PC-9 (cell line): Measurements from ENCODE around the gene DAB2. TPM values are rescaled to one million over a fixed set of nuclear protein-coding genes. Genes with fewer than 3 reads are reported as not detected.

ENCODE experiments used
- BruUV-seq: library from RNA; stranded (reverse); fragments of 400-500 nt; replicated peaks from 2 replicates; lab custom pipeline; 2021; lab: Mats Ljungman, UMichigan
- CTCF ChIA-PET: fragments of 300-600 bp; sonication (Branson Sonifier 250); formaldehyde crosslinking; loops from one replicate; lab custom pipeline; 2022; ENCODE audit warnings: antibody characterized with exemption; lab: Charles Lee
- POLR2A ChIA-PET: fragments of 300-600 bp; sonication (Branson Sonifier 250); formaldehyde crosslinking; loops from one replicate; lab custom pipeline; 2022; ENCODE audit warnings: antibody characterized with exemption; ENCODE audit not compliant: unreplicated experiment; lab: Charles Lee
- DNase-seq, 2 experiments: peaks; one replicate each; pipeline versions ENCODE4 v3.0.0 to v3.0.0-alpha.2; 2015 to 2022; ENCODE audit warnings: mixed read lengths in 1 of 2
- H2AFZ ChIP-seq: fragments of 200-600 bp; sonication (generic); 2 replicates; pipeline ENCODE4 v1.8.1; 2017; ENCODE audit warnings: antibody characterized with exemption
- H3F3A ChIP-seq: fragments of 200-600 bp; sonication (generic); 2 replicates; pipeline ENCODE4 v1.8.1; 2017; ENCODE audit warnings: antibody characterized with exemption, mild to moderate bottlenecking, low read depth; ENCODE audit not compliant: insufficient read depth
- H3K27ac ChIP-seq: fragments of 200-600 bp; sonication (generic); 2 replicates; pipeline ENCODE4 v1.6.1; 2016; ENCODE audit warnings: mixed run types
- H3K27me3 ChIP-seq: fragments of 200-600 bp; sonication (generic); 2 replicates; pipeline ENCODE4 v1.6.1; 2016; ENCODE audit warnings: low read depth, mixed run types; ENCODE audit not compliant: insufficient read depth
- H3K36me3 ChIP-seq: fragments of 200-600 bp; sonication (generic); 2 replicates; pipeline ENCODE4 v1.6.1; 2016; ENCODE audit warnings: low read depth, mixed run types
- H3K4me1 ChIP-seq: fragments of 200-600 bp; sonication (generic); replicated peaks from 2 replicates; pipeline ENCODE4 v1.6.1; 2016; ENCODE audit warnings: mixed run types; ENCODE audit not compliant: insufficient read depth
- H3K4me2 ChIP-seq: fragments of 200-600 bp; sonication (generic); 2 replicates; pipeline ENCODE4 v1.6.1; 2017; ENCODE audit warnings: mixed run types
- H3K4me3 ChIP-seq: fragments of 200-600 bp; sonication (generic); 2 replicates; pipeline ENCODE4 v1.6.1; 2016; ENCODE audit warnings: mixed run types
- H3K79me2 ChIP-seq: fragments of 200-600 bp; sonication (generic); 2 replicates; pipeline ENCODE4 v1.6.1; 2017; ENCODE audit warnings: low read depth, mixed run types
- H3K9me2 ChIP-seq: fragments of 200-600 bp; sonication (generic); 2 replicates; pipeline ENCODE4 v1.8.1; 2017; ENCODE audit warnings: mild to moderate bottlenecking; ENCODE audit not compliant: insufficient read depth
- H3K9me3 ChIP-seq: fragments of 200-600 bp; sonication (generic); 2 replicates; pipeline ENCODE4 v1.8.1; 2016; ENCODE audit warnings: low read depth; ENCODE audit not compliant: insufficient read depth
- H4K20me1 ChIP-seq: fragments of 200-600 bp; sonication (generic); 2 replicates; pipeline ENCODE4 v1.8.1; 2017; ENCODE audit not compliant: insufficient read depth
- EZH2 ChIP-seq: fragments of 200-600 bp; sonication (generic); IDR thresholded peaks from 2 replicates; pipeline ENCODE4 v1.8.0; 2017; ENCODE audit warnings: antibody characterized with exemption, low read depth
- intact Hi-C: fragments of 100-400 bp; cut with micrococcal nuclease; formaldehyde crosslinking; loops from one replicate; pipeline ENCODE4 v1.10.0; 2022; ENCODE audit not compliant: unreplicated experiment
- total RNA-seq: library from RNA; stranded (reverse); gene quantifications from 2 replicates; pipeline ENCODE4 v1.2.3, GENCODE V29; 2021
- TF ChIP-seq, protein P1 (sequence below): fragments of 200-600 bp; sonication (generic); conservative IDR thresholded peaks from 2 replicates; pipeline ENCODE4 v1.6.1; 2017; ENCODE audit warnings: mixed run types, antibody characterized with exemption, mild to moderate bottlenecking, moderate library complexity

The DAB2 gene
- total RNA-seq, 1 experiment from 2014 or later, result 21.0 TPM

DNA sequence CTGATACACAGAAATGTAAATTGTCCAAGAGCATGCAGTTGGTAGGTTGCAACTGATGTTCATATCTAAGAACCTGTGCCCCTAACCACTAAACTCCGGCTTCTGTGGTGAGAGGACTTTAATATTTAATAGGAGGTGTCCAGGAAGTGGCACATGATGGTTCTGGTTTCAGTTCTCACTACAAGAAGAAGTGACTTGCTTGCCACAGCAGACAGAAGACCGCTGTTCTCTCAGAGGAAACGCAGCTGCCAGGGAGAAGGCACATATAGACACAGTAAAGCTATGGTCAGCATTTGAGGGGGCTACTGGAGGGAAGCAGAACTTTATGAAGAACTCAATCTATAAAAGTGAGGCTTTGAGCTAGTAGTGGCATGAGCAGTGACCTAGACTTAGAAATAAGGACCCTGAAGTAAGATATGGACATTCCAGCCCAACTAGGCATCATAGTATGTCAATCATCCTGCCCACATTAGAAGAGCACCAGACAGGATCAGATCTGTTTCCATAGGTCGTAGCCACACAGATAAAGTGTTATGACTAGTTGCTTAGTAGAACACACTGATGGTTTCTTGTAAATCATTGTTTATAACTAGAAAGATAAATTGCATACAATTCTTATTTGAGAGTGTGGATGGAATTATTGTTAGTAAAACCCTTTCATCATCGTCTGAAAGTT lies 36.4 kb upstream of the DAB2 start:
- no peak for TF ChIP-seq EZH2
- TF ChIP-seq, protein P1, sequence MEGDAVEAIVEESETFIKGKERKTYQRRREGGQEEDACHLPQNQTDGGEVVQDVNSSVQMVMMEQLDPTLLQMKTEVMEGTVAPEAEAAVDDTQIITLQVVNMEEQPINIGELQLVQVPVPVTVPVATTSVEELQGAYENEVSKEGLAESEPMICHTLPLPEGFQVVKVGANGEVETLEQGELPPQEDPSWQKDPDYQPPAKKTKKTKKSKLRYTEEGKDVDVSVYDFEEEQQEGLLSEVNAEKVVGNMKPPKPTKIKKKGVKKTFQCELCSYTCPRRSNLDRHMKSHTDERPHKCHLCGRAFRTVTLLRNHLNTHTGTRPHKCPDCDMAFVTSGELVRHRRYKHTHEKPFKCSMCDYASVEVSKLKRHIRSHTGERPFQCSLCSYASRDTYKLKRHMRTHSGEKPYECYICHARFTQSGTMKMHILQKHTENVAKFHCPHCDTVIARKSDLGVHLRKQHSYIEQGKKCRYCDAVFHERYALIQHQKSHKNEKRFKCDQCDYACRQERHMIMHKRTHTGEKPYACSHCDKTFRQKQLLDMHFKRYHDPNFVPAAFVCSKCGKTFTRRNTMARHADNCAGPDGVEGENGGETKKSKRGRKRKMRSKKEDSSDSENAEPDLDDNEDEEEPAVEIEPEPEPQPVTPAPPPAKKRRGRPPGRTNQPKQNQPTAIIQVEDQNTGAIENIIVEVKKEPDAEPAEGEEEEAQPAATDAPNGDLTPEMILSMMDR, result no peak
- intact Hi-C loops, result no loop called here

DNA sequence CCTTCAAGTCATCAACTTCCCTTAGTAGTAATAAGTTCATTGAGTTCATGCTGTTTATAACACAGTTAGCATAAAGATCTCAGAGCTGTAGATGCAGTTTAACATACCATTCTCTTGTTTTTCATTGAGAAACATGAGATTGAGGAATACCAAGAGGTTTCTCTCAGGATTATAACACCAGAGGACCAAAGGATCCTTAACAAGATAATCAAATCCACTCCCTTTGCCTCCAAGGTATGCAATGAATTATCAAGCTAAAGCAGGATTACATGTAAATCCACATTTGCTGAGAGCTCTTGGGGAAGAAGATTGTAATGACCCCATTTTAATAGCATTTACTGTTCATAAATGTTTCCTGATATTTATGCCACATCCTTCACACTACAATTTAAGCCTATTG lies 35.1 kb upstream of the DAB2 start:
- TF ChIP-seq, protein P1, result no peak
- no peak for TF ChIP-seq EZH2

More for the DNA sequence above, 36.4 kb upstream of the DAB2 start:
- Histone ChIP-seq H3K4me2 (no peak overlapping the region), H3K79me2 (no peaks in the 10 kb centered on the region), H3K4me1 (no peaks in the 10 kb centered on the region), H3K36me3 (no peaks in the 10 kb centered on the region), H3K27ac (no peak overlapping the region), H3K9me3 (no peaks in the 10 kb centered on the region), H4K20me1 (no peaks in the 10 kb centered on the region), H3F3A (no peaks in the 10 kb centered on the region), H3K4me3 (no peak overlapping the region), H2AFZ (no peak overlapping the region; the same call in 1 of the 2 replicates), H3K27me3 (no peaks in the 10 kb centered on the region), H3K9me2 (no peaks in the 10 kb centered on the region)
- no TSS peak for BruUV-seq
- DNase-seq, result no peak
- POLR2A ChIA-PET, result interaction anchor here (0.6 to 0.7 kb wide), 2 partner anchors 336 to 1823 kb away, joined by 3 to 8 read pairs; no protein-coding TSS in a partner anchor
- CTCF ChIA-PET, result interaction anchor here (0.6 kb wide), 1 partner anchor 15 kb away, joined by 5 read pairs; no protein-coding TSS in a partner anchor

DNA sequence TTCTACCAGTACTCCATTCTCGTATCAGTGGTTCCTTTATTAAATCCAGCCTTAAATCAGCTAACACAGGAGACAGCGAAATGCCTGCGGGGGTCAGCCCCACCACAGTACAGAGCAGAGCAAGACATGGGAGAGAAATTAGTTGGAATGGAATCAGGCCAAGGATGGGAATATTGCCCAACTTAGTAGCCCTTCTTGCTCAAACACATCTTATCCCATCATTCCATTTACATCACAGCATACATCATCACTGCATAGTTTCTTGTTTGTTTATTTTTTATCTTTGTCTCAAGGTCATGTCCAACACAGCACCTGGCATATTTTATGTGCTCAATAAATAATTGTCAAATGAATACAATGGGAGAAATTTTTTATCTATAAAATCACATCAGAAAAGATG lies 34.3 kb upstream of the DAB2 start:
- Histone ChIP-seq H3K9me2 (no peaks in the 10 kb centered on the region), H3K4me2 (no peak overlapping the region), H3K27ac (no peak overlapping the region), H4K20me1 (no peaks in the 10 kb centered on the region), H3K36me3 (no peaks in the 10 kb centered on the region), H3F3A (no peaks in the 10 kb centered on the region), H3K4me1 (no peaks in the 10 kb centered on the region), H3K27me3 (no peaks in the 10 kb centered on the region), H3K9me3 (no peaks in the 10 kb centered on the region), H2AFZ (no peak overlapping the region), H3K79me2 (no peaks in the 10 kb centered on the region), H3K4me3 (no peak overlapping the region)
- POLR2A ChIA-PET, result no interaction called here
- no peak for DNase-seq
- intact Hi-C loops, result no loop called here
- BruUV-seq, result no TSS peak
- TF ChIP-seq, protein P1, result no peak
- no peak for TF ChIP-seq EZH2
- CTCF ChIA-PET, result no interaction called here

More for the DNA sequence above, 35.1 kb upstream of the DAB2 start:
- H3K4me2 ChIP-seq, result no peak overlapping the region
- no peaks in the 10 kb centered on the region for H3K9me3 ChIP-seq
- intact Hi-C loops, result no loop called here
- BruUV-seq, result no TSS peak
- CTCF ChIA-PET, result no interaction called here
- H3K27me3 ChIP-seq, result no peaks in the 10 kb centered on the region
- H3K4me3 ChIP-seq, result no peak overlapping the region
- no peaks in the 10 kb centered on the region for H3F3A ChIP-seq
- no peaks in the 10 kb centered on the region for H3K9me2 ChIP-seq
- no peaks in the 10 kb centered on the region for H4K20me1 ChIP-seq
- no peaks in the 10 kb centered on the region for H3K79me2 ChIP-seq
- POLR2A ChIA-PET, result no interaction called here
- no peak for DNase-seq
- H2AFZ ChIP-seq, result no peak overlapping the region
- H3K4me1 ChIP-seq, result no peaks in the 10 kb centered on the region
- H3K36me3 ChIP-seq, result no peaks in the 10 kb centered on the region
- H3K27ac ChIP-seq, result no peak overlapping the region
